ENCODE results near the gene VPS26C. TPM values are rescaled to one million over a fixed set of nuclear protein-coding genes. Genes with fewer than 3 reads are reported as not detected.

The VPS26C gene
- total and polyA plus RNA-seq, 12 donors, result 22.3 to 57.5 (median 46.3) TPM

GRCh38 chr21:37273911-37274690 lies 7.0 kb upstream of the VPS26C start:
- ATAC-seq (no peak), DNase-seq (no peak)
- no peaks in the 10 kb centered on the region for H3K27me3 ChIP-seq
- H3K9me3 ChIP-seq, result no peaks in the 10 kb centered on the region
- no peak overlapping the region for H3K4me3 ChIP-seq
- no peak for TF ChIP-seq CTCF (IDR thresholded peaks at IDR 0.05)
- no peaks in the 10 kb centered on the region for H3K36me3 ChIP-seq
- peaks cover 0 to 3% (median 0%) of the 10 kb centered on the region in 9 donors for H3K4me1 ChIP-seq
- no peak overlapping the region for H3K27ac ChIP-seq
- 46 to 53% methylated on average over 9 of the region's 9 CpGs for WGBS, 2 donors
- intact Hi-C loops (cut with DNase I), result loop anchor here in 3 of 10 donors (5.0 to 10.0 kb wide), 2 partner anchors 43 to 61 kb away; no protein-coding TSS in a partner anchor

- Histone ChIP-seq H3K36me3 (no peaks in the 10 kb centered on the region), H3K4me3 (no peak overlapping the region), H3K4me1 (peaks cover 0 to 6% (median 4%) of the 10 kb centered on the region in 9 donors), H3K9me3 (no peaks in the 10 kb centered on the region), H3K27ac (no peak overlapping the region), H3K27me3 (no peaks in the 10 kb centered on the region)
- intact Hi-C loops (cut with DNase I), result loop anchor here in 3 of 10 donors (5.0 to 10.0 kb wide), 2 partner anchors 44 to 61 kb away; no protein-coding TSS in a partner anchor
- 46 to 84% methylated on average over 1 of the region's 1 CpG for WGBS, 2 donors
- TF ChIP-seq CTCF (IDR thresholded peaks at IDR 0.05), result no peak
- ATAC-seq, result no peak
- no peak for DNase-seq
These were observed 6.3 kb upstream of the VPS26C start for GRCh38 chr21:37273440-37273839.

GRCh38 chr21:37272897-37273296 lies 5.8 kb upstream of the VPS26C start:
- Histone ChIP-seq H3K27ac (no peak overlapping the region), H3K4me3 (no peak overlapping the region), H3K4me1 (peaks cover 0 to 10% (median 8%) of the 10 kb centered on the region in 9 donors), H3K27me3 (no peaks in the 10 kb centered on the region), H3K9me3 (no peaks in the 10 kb centered on the region), H3K36me3 (no peaks in the 10 kb centered on the region)
- ATAC-seq (no peak), DNase-seq (no peak)
- intact Hi-C loops (cut with DNase I), result loop anchor here in 3 of 10 donors (5.0 to 10.0 kb wide), 2 partner anchors 44 to 62 kb away; no protein-coding TSS in a partner anchor
- TF ChIP-seq CTCF (IDR thresholded peaks at IDR 0.05), result no peak
- 97 to 98% methylated on average over 6 of the region's 6 CpGs for WGBS, 2 donors

- H3K4me3 ChIP-seq, result no peak overlapping the region
- no peaks in the 10 kb centered on the region for H3K27me3 ChIP-seq
- H3K4me1 ChIP-seq, result peaks cover 0 to 20% (median 17%) of the 10 kb centered on the region in 9 donors
- TF ChIP-seq CTCF (IDR thresholded peaks at IDR 0.05), result no peak
- no peak overlapping the region for H3K27ac ChIP-seq
- intact Hi-C loops (cut with DNase I), result loop anchor here in 3 of 10 donors (5.0 to 10.0 kb wide), 2 partner anchors 47 to 64 kb away; no protein-coding TSS in a partner anchor
- DNase-seq (no peak), ATAC-seq (no peak)
- H3K9me3 ChIP-seq, result no peaks in the 10 kb centered on the region
- 83 to 95% methylated on average over 8 of the region's 8 CpGs for WGBS, 2 donors
- no peaks in the 10 kb centered on the region for H3K36me3 ChIP-seq
These were observed 3.6 kb upstream of the VPS26C start for GRCh38 chr21:37270576-37271365.
